ENCODE data around the gene IGF2R. TPM values are rescaled to one million over a fixed set of nuclear protein-coding genes. Genes with fewer than 3 reads are reported as not detected.
A peak's percentile ranks its signal among the peaks of the same experiment; 100 is the strongest.

Gene IGF2R
- total and polyA plus RNA-seq, 2 of the 13 experiments (the other 11 are each of a cell fraction or from before 2014, with no cell fraction given) = 38.3 to 70.0 TPM

DNA sequence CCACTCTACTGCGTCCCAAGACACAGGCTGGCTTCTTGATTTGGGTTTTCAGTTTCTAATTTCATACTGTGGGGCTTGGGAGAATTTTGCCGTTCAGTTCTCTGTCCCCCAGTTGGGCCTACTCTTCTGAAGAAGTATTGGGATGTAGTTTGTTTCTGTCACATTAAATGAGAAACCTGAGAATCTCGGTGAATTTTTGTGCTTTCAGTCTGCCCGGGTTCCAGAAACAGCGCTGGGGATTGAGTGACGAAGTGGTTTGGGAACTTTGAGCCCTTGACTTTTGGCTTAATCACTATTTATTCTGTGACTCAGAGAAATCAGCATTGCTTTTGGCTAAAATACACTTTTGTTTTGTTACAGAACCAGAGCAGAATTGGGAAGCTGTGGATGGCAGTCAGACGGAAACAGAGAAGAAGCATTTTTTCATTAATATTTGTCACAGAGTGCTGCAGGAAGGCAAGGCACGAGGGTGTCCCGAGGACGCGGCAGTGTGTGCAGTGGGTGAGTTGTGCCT is 74.0 kb downstream of the IGF2R start (continued):
- TF ChIP-seq GPBP1L1 (CRISPR knock-in tag; IDR thresholded peaks at IDR 0.05) = no peak
- peak; percentile 43; the same call in 1 of the 2 replicates for TF ChIP-seq ZBTB3 (CRISPR knock-in tag; IDR thresholded peaks at IDR 0.05; ENCODE audit: borderline replicate concordance, low read depth)
- peak; percentile 96 for TF ChIP-seq FOSL2 (CRISPR knock-in tag; IDR thresholded peaks at IDR 0.05)
- no peak for TF ChIP-seq ARID2 (CRISPR knock-in tag; IDR thresholded peaks at IDR 0.05; ENCODE audit: borderline replicate concordance)
- no peak for TF ChIP-seq SRSF9 (IDR thresholded peaks at IDR 0.05; ENCODE audit: borderline replicate concordance, insufficient read depth, low read depth, low read length, poor library complexity, severe bottlenecking)
- TF ChIP-seq MLXIP (CRISPR knock-in tag; IDR thresholded peaks at IDR 0.05; ENCODE audit: borderline replicate concordance) = no peak
- TF ChIP-seq PCBP2 (optimal IDR thresholded peaks at IDR 0.05; ENCODE audit: low read depth, low read length, poor library complexity, severe bottlenecking) = no peak
- no peak for TF ChIP-seq ZNF841 (CRISPR knock-in tag; IDR thresholded peaks at IDR 0.05; ENCODE audit: borderline replicate concordance)
- peak; percentile 68; the same call in 1 of the 2 replicates for TF ChIP-seq CSRNP1 (CRISPR knock-in tag; IDR thresholded peaks at IDR 0.05)

Data from HepG2 (cell line).